ENCODE measurements around the gene FUT7. TPM values are rescaled to one million over a fixed set of nuclear protein-coding genes. Genes with fewer than 3 reads are reported as not detected.
A peak's percentile ranks its signal among the peaks of the same experiment; 100 is the strongest.

The FUT7 gene
- total and polyA plus RNA-seq, 2 of the 13 experiments (the other 11 are each of a cell fraction or from before 2014, with no cell fraction given) = 0.05 TPM; not detected in 1

DNA sequence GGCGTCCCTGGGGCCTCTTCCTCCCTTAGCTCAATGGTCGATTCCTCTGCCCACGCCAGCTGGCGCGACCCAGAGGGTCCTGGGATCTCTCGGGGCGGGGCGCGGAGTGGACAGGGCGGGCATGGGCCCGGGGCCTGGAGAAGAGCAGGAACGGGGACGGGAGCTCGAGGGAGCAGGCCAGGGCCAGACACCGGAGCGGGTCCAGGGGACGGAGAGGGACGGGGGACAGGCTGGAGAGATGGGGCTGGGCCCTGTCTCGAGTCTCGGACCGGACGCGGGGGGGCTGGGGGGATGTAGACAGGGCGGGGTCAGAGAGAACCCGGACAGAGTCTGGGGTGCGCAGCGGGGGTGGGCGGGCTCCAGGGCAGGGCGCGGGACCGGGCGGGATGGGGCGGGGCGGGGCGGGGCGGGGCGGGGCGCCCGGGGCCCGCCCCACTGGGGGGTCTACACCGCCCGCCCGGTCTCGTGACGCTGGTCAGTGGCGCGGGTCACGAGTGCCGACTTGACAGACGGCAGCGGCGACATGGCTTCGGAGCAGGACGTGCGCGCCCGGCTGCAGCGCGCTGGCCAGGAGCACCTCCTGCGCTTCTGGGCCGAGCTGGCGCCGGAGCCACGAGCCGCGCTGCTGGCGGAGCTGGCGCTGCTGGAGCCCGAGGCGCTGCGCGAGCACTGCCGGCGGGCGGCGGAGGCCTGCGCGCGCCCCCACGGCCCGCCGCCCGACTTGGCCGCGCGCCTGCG lies 45.3 kb upstream of the FUT7 start, which contains the start of gene UAP1L1 (continued):
- TF ChIP-seq ZSCAN22 (CRISPR knock-in tag; IDR thresholded peaks at IDR 0.05) = no peak
- TF ChIP-seq ZKSCAN8 (CRISPR knock-in tag; IDR thresholded peaks at IDR 0.05; ENCODE audit: borderline replicate concordance) = no peak
- TF ChIP-seq ZNF724P (CRISPR knock-in tag; IDR thresholded peaks at IDR 0.05; ENCODE audit: borderline replicate concordance) = peak; percentile 36; the same call in 1 of the 2 replicates
- TF ChIP-seq, protein P1, sequence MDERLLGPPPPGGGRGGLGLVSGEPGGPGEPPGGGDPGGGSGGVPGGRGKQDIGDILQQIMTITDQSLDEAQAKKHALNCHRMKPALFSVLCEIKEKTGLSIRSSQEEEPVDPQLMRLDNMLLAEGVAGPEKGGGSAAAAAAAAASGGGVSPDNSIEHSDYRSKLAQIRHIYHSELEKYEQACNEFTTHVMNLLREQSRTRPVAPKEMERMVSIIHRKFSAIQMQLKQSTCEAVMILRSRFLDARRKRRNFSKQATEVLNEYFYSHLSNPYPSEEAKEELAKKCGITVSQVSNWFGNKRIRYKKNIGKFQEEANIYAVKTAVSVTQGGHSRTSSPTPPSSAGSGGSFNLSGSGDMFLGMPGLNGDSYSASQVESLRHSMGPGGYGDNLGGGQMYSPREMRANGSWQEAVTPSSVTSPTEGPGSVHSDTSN (CRISPR knock-in tag; IDR thresholded peaks at IDR 0.05) = no peak
- no peak for TF ChIP-seq NFIB (CRISPR knock-in tag; IDR thresholded peaks at IDR 0.05; ENCODE audit: borderline replicate concordance)
- no peak for TF ChIP-seq NCOA5 (CRISPR knock-in tag; IDR thresholded peaks at IDR 0.05)
- TF ChIP-seq SRSF9 (IDR thresholded peaks at IDR 0.05; ENCODE audit: borderline replicate concordance, insufficient read depth, low read depth, low read length, poor library complexity, severe bottlenecking) = no peak
- TF ChIP-seq ZNF510 (CRISPR knock-in tag; IDR thresholded peaks at IDR 0.05; ENCODE audit: low read depth) = no peak
- no peak for TF ChIP-seq POGZ (CRISPR knock-in tag; IDR thresholded peaks at IDR 0.05)
- no peak for TF ChIP-seq PLRG1 (conservative IDR thresholded peaks at IDR 0.05)
- no peak for TF ChIP-seq HNRNPH1 (optimal IDR thresholded peaks at IDR 0.05; ENCODE audit: low read depth, low read length)
- TF ChIP-seq, protein P2, sequence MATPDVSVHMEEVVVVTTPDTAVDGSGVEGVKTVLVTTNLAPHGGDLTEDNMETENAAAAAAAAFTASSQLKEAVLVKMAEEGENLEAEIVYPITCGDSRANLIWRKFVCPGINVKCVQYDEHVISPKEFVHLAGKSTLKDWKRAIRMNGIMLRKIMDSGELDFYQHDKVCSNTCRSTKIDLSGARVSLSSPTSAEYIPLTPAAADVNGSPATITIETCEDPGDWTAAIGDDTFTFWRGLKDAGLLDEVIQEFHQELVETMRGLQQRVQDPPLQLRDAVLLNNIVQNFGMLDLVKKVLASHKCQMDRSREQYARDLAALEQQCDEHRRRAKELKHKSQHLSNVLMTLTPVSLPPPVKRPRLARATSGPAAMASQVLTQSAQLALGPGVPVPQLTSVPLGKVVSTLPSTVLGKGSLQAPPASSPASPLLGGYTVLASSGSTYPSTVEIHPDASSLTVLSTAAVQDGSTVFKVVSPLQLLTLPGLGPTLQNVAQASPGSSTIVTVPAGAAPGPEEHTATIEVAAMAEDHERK (CRISPR knock-in tag; IDR thresholded peaks at IDR 0.05; ENCODE audit: low read depth) = no peak
- TF ChIP-seq ZBTB8A (CRISPR knock-in tag; IDR thresholded peaks at IDR 0.05; ENCODE audit: borderline replicate concordance, low read depth) = no peak
- TF ChIP-seq, protein P3, sequence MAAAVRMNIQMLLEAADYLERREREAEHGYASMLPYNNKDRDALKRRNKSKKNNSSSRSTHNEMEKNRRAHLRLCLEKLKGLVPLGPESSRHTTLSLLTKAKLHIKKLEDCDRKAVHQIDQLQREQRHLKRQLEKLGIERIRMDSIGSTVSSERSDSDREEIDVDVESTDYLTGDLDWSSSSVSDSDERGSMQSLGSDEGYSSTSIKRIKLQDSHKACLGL (CRISPR knock-in tag; IDR thresholded peaks at IDR 0.05) = peak; percentile 46
- TF ChIP-seq, protein P4, sequence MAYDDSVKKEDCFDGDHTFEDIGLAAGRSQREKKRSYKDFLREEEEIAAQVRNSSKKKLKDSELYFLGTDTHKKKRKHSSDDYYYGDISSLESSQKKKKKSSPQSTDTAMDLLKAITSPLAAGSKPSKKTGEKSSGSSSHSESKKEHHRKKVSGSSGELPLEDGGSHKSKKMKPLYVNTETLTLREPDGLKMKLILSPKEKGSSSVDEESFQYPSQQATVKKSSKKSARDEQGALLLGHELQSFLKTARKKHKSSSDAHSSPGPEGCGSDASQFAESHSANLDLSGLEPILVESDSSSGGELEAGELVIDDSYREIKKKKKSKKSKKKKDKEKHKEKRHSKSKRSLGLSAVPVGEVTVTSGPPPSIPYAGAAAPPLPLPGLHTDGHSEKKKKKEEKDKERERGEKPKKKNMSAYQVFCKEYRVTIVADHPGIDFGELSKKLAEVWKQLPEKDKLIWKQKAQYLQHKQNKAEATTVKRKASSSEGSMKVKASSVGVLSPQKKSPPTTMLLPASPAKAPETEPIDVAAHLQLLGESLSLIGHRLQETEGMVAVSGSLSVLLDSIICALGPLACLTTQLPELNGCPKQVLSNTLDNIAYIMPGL (CRISPR knock-in tag; IDR thresholded peaks at IDR 0.05; ENCODE audit: borderline replicate concordance in 1 of 2, low read depth in 1 of 2) = peak in 1 of 2 experiments; percentile 19; a peak in 1 of 4 replicates
- TF ChIP-seq, protein P5, sequence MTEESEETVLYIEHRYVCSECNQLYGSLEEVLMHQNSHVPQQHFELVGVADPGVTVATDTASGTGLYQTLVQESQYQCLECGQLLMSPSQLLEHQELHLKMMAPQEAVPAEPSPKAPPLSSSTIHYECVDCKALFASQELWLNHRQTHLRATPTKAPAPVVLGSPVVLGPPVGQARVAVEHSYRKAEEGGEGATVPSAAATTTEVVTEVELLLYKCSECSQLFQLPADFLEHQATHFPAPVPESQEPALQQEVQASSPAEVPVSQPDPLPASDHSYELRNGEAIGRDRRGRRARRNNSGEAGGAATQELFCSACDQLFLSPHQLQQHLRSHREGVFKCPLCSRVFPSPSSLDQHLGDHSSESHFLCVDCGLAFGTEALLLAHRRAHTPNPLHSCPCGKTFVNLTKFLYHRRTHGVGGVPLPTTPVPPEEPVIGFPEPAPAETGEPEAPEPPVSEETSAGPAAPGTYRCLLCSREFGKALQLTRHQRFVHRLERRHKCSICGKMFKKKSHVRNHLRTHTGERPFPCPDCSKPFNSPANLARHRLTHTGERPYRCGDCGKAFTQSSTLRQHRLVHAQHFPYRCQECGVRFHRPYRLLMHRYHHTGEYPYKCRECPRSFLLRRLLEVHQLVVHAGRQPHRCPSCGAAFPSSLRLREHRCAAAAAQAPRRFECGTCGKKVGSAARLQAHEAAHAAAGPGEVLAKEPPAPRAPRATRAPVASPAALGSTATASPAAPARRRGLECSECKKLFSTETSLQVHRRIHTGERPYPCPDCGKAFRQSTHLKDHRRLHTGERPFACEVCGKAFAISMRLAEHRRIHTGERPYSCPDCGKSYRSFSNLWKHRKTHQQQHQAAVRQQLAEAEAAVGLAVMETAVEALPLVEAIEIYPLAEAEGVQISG (CRISPR knock-in tag; IDR thresholded peaks at IDR 0.05) = no peak
- no peak for TF ChIP-seq ZNF274 (CRISPR knock-in tag; IDR thresholded peaks at IDR 0.05)
